Measurements from ENCODE around the gene EIPR1. TPM values are rescaled to one million over a fixed set of nuclear protein-coding genes. Genes with fewer than 3 reads are reported as not detected.

EIPR1 gene
- total and polyA plus RNA-seq, 10 of the 15 experiments (the other 5 are each of a cell fraction or from before 2014, with no cell fraction given), result 23.6 to 61.2 (median 42.2) TPM

GRCh38 chr2:3272761-3273160 lies 104.9 kb downstream of the EIPR1 start (continued):
- TF ChIP-seq, protein P1, sequence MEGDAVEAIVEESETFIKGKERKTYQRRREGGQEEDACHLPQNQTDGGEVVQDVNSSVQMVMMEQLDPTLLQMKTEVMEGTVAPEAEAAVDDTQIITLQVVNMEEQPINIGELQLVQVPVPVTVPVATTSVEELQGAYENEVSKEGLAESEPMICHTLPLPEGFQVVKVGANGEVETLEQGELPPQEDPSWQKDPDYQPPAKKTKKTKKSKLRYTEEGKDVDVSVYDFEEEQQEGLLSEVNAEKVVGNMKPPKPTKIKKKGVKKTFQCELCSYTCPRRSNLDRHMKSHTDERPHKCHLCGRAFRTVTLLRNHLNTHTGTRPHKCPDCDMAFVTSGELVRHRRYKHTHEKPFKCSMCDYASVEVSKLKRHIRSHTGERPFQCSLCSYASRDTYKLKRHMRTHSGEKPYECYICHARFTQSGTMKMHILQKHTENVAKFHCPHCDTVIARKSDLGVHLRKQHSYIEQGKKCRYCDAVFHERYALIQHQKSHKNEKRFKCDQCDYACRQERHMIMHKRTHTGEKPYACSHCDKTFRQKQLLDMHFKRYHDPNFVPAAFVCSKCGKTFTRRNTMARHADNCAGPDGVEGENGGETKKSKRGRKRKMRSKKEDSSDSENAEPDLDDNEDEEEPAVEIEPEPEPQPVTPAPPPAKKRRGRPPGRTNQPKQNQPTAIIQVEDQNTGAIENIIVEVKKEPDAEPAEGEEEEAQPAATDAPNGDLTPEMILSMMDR (IDR thresholded peaks at IDR 0.05 in 2 of 3, conservative IDR thresholded peaks at IDR 0.05 in 1 of 3; ENCODE audit: control insufficient read depth in 2 of 3, extremely low read depth in 1 of 3, insufficient read depth in 1 of 3, low read depth in 3 of 3, low read length in 3 of 3), result no peak
- TF ChIP-seq, protein P2, sequence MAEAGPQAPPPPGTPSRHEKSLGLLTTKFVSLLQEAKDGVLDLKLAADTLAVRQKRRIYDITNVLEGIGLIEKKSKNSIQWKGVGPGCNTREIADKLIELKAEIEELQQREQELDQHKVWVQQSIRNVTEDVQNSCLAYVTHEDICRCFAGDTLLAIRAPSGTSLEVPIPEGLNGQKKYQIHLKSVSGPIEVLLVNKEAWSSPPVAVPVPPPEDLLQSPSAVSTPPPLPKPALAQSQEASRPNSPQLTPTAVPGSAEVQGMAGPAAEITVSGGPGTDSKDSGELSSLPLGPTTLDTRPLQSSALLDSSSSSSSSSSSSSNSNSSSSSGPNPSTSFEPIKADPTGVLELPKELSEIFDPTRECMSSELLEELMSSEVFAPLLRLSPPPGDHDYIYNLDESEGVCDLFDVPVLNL (IDR thresholded peaks at IDR 0.05; ENCODE audit: low read depth, low read length), result no peak
- TF ChIP-seq RFX5 (IDR thresholded peaks at IDR 0.05; ENCODE audit: low read depth, low read length) (no peak), KLF5 (IDR thresholded peaks at IDR 0.05; ENCODE audit: partially characterized antibody) (no peak), STAT3 (IDR thresholded peaks at IDR 0.05; ENCODE audit: low read depth, low read length) (no peak), CEBPB (IDR thresholded peaks at IDR 0.05; ENCODE audit: borderline replicate concordance in 1 of 2, low read depth in 2 of 2, low read length in 2 of 2) (no peak), RBBP5 (conservative IDR thresholded peaks at IDR 0.05) (no peak), IRF3 (IDR thresholded peaks at IDR 0.05) (no peak), SRF (IDR thresholded peaks at IDR 0.05; ENCODE audit: low read depth in 2 of 2, low read length in 2 of 2) (no peak), JUNB (IDR thresholded peaks at IDR 0.05) (no peak), NRF1 (conservative IDR thresholded peaks at IDR 0.05; ENCODE audit: low read depth, low read length) (no peak), SREBF2 (IDR thresholded peaks at IDR 0.05; ENCODE audit: low read length) (no peak), HDAC2 (IDR thresholded peaks at IDR 0.05) (no peak), SMAD5 (IDR thresholded peaks at IDR 0.05; ENCODE audit: low read depth) (no peak)
